Endothelial cell (in vitro differentiated cells): ENCODE data around the gene MINK1. TPM values are rescaled to one million over a fixed set of nuclear protein-coding genes. Genes with fewer than 3 reads are reported as not detected.

ENCODE experiments used
- DNase-seq: peaks from one replicate; pipeline ENCODE4 v3.0.0; 2021; ENCODE audit warnings: low spot score
- H3K27ac Mint-ChIP-seq: one replicate; pipeline ENCODE4 v1.8.0; 2021; ENCODE audit warnings: mixed read lengths, inconsistent platforms; ENCODE audit not compliant: unreplicated experiment
- H3K27me3 Mint-ChIP-seq: one replicate; pipeline ENCODE4 v1.8.0; 2021; ENCODE audit warnings: mild to moderate bottlenecking, moderate library complexity, mixed read lengths, inconsistent platforms; ENCODE audit not compliant: unreplicated experiment
- H3K36me3 Mint-ChIP-seq: one replicate; pipeline ENCODE4 v1.8.0; 2021; ENCODE audit warnings: mild to moderate bottlenecking, low read depth, mixed read lengths, inconsistent platforms; ENCODE audit not compliant: unreplicated experiment
- H3K4me1 Mint-ChIP-seq: one replicate; pipeline ENCODE4 v1.8.0; 2021; ENCODE audit warnings: mild to moderate bottlenecking, mixed read lengths, inconsistent platforms; ENCODE audit not compliant: unreplicated experiment
- H3K4me3 Mint-ChIP-seq: one replicate; pipeline ENCODE4 v1.8.0; 2021; ENCODE audit warnings: mild to moderate bottlenecking, mixed read lengths, inconsistent platforms; ENCODE audit not compliant: unreplicated experiment
- H3K9me3 Mint-ChIP-seq: one replicate; pipeline ENCODE4 v1.8.0; 2021; ENCODE audit warnings: mixed read lengths, inconsistent platforms; ENCODE audit not compliant: unreplicated experiment
- CTCF ChIP-seq: fragments of 200-600 bp; sonication (generic); IDR thresholded peaks from one replicate; pipeline ENCODE4 v1.5.0; 2021; ENCODE audit warnings: antibody characterized with exemption; ENCODE audit not compliant: unreplicated experiment
- total RNA-seq: library from RNA; stranded (reverse); fragmentation: NEBNext Ultra II Directional; extraction: Animal tissue kit (Norgen Biotek cat#: 25700); gene quantifications from one replicate; pipeline ENCODE4 v1.2.1, GENCODE V29; 2021; ENCODE audit not compliant: unreplicated experiment

The MINK1 gene
- total RNA-seq, 1 donor from 2014 or later: 176 TPM

- peaks cover 12% of the 10 kb centered on the region for H3K27me3 Mint-ChIP-seq
- H3K27ac Mint-ChIP-seq: no peak overlapping the region
- no peak for TF ChIP-seq CTCF
- peak overlapping the region; percentile 93 for H3K4me3 Mint-ChIP-seq
- H3K4me1 Mint-ChIP-seq: peaks cover 11% of the 10 kb centered on the region
- H3K9me3 Mint-ChIP-seq: no peaks in the 10 kb centered on the region
- DNase-seq: no peak
- peaks cover 22% of the 10 kb centered on the region for H3K36me3 Mint-ChIP-seq
Measured at GRCh38 chr17:4806456-4806776, 26.7 kb upstream of the MINK1 start.

- H3K36me3 Mint-ChIP-seq: peaks cover 22% of the 10 kb centered on the region
- H3K27ac Mint-ChIP-seq: no peak within 1 kb of the TSS
Measured at GRCh38 chr17:4806777-4807604, 26.1 kb upstream of the MINK1 start, which contains the start of gene PLD2. TSS of gene PLD2 (plus strand) at chr17:4807152. CDS start at chr17:4807773, 621 bp downstream.

GRCh38 chr17:4807605-4808377, 25.3 kb upstream of the MINK1 start:
- H3K4me1 Mint-ChIP-seq: peaks cover 11% of the 10 kb centered on the region
- no peaks in the 10 kb centered on the region for H3K9me3 Mint-ChIP-seq
- H3K27ac Mint-ChIP-seq: no peak overlapping the region
- H3K4me3 Mint-ChIP-seq: peak overlapping the region; percentile 96
- peaks cover 22% of the 10 kb centered on the region for H3K36me3 Mint-ChIP-seq
- peaks cover 12% of the 10 kb centered on the region for H3K27me3 Mint-ChIP-seq
- DNase-seq: no peak
- no peak for TF ChIP-seq CTCF

More at GRCh38 chr17:4806777-4807604, 26.1 kb upstream of the MINK1 start, which contains the start of gene PLD2:
- TF ChIP-seq CTCF: no peak
- peaks cover 11% of the 10 kb centered on the region for H3K4me1 Mint-ChIP-seq
- H3K27me3 Mint-ChIP-seq: peaks cover 12% of the 10 kb centered on the region
- peak within 1 kb of the TSS; percentile 96 for H3K4me3 Mint-ChIP-seq
- H3K9me3 Mint-ChIP-seq: no peaks in the 10 kb centered on the region
- peak; percentile 90 for DNase-seq

DNA sequence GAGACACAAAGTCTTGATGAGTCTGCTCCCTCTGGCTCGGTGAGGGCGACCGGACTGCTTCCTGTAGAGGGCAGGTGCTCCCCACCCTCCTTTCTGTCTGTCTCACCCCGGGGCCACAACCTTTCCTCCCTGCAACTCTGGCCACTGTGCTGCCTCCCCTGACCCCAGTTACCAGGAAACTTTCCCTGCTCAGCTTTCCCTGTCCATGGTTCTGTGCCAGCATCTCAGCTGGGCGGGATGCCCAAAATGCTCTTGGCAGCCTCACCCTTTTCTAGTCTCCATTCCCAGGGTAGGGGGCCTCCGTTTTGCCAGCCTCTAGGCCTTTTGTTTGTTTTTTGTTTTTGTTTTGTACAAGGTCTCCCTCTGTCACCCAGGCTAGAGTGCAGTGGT, 24.8 kb upstream of the MINK1 start:
- no peaks in the 10 kb centered on the region for H3K9me3 Mint-ChIP-seq
- peak overlapping the region; percentile 85 for H3K4me3 Mint-ChIP-seq
- no peak for TF ChIP-seq CTCF
- peaks cover 11% of the 10 kb centered on the region for H3K4me1 Mint-ChIP-seq
- H3K27me3 Mint-ChIP-seq: peaks cover 12% of the 10 kb centered on the region
- H3K36me3 Mint-ChIP-seq: peaks cover 22% of the 10 kb centered on the region
- no peak overlapping the region for H3K27ac Mint-ChIP-seq
- DNase-seq: no peak
